ENCODE results near the gene NKD2. TPM values are rescaled to one million over a fixed set of nuclear protein-coding genes. Genes with fewer than 3 reads are reported as not detected.

The NKD2 gene
- total and polyA plus RNA-seq, 9 of the 15 experiments (the other 6 are each of a cell fraction or from before 2014, with no cell fraction given), result 0.09 to 0.64 (median 0.27) TPM; not detected in 5

DNA sequence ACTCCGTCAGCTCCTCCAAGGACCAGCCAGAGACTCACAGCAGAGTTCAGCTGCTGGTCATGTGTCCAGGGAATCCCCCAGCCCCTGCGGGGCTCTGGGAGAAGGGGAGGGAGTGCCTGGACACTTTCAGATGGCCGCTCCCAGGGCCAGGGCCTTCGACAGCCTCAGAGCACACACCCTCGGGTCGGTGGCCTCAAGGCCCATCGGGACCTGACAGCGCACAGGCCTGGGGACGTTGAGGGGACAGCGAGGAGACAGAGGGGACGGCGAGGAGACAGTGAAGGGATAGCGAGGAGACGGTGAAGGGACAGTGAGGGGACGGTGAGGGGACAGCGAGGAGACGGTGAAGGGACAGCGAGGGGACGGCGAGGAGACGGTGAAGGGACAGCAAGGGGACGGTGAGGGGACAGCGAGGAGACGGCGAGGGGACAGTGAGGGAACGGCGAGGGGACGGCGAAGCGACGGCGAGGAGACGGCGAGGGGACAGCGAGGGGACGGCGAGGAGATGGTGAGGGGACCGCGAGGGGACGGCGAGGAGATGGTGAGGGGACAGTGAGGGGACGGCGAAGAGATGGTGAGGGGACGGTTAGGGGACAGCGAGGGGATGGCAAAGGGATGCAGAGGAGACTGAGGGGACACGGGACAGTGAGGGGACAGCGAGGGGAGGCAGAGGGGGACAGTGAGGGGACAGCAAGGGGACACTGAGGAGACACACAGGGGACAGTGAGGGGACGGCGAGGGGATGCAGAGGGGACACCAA lies 56.0 kb downstream of the NKD2 start:
- Histone ChIP-seq H3K4me1 (replicated peaks in 1 of 2; ENCODE audit: control insufficient read depth in 2 of 2, insufficient read depth in 2 of 2, low read length in 2 of 2) (peaks cover 14 to 65% of the 10 kb centered on the region in 2 experiments; a peak in 4 of 5 replicates), H3K27me3 (ENCODE audit: control insufficient read depth in 2 of 2, insufficient read depth in 2 of 2, low read length in 2 of 2) (peaks cover 0 to 50% of the 10 kb centered on the region in 2 experiments; a peak in 4 of 5 replicates), H3K9me3 (replicated peaks; ENCODE audit: control insufficient read depth, insufficient read depth, low read depth, low read length) (no peaks in the 10 kb centered on the region), H3K36me3 (ENCODE audit: control insufficient read depth, insufficient read depth, low read length) (no peaks in the 10 kb centered on the region), H3K9ac (ENCODE audit: insufficient read depth in 1 of 2, low read depth in 2 of 2, low read length in 2 of 2) (no peak overlapping the region), H3K9me1 (ENCODE audit: control insufficient read depth, insufficient read depth, low read length) (no peaks in the 10 kb centered on the region), H3K4me2 (ENCODE audit: insufficient read depth, low read length) (no peak overlapping the region), H4K20me1 (replicated peaks; ENCODE audit: control insufficient read depth, insufficient read depth, low read length) (peaks cover 32% of the 10 kb centered on the region), H3K27ac (ENCODE audit: extremely low read depth, low read depth, low read length) (no peak overlapping the region), H3K79me2 (ENCODE audit: control insufficient read depth, insufficient read depth, low read length) (no peaks in the 10 kb centered on the region), H2AFZ (ENCODE audit: low read depth, low read length) (no peak overlapping the region), H3K4me3 (no peak overlapping the region)
- POLR2A ChIA-PET, result interaction anchor here (1.1 kb wide), 1 partner anchor 36 kb away, joined by 3 read pairs; no protein-coding TSS in a partner anchor
- BruUV-seq (replicated peaks), result no TSS peak
- CTCF ChIA-PET (ENCODE audit: low intra/inter-chr PET ratio), result no interaction called here
- TF ChIP-seq XRCC5 (IDR thresholded peaks at IDR 0.05; ENCODE audit: low read depth, low read length), result no peak
- no peak for TF ChIP-seq SIN3A (IDR thresholded peaks at IDR 0.05; ENCODE audit: borderline replicate concordance in 2 of 2, control insufficient read depth in 1 of 2, low read depth in 2 of 2, low read length in 2 of 2)
- TF ChIP-seq SRSF1 (IDR thresholded peaks at IDR 0.05; ENCODE audit: low read depth, low read length), result no peak
- TF ChIP-seq ZNF644 (tag; IDR thresholded peaks at IDR 0.05; ENCODE audit: low read depth), result no peak
- TF ChIP-seq POLR3G (IDR thresholded peaks at IDR 0.05; ENCODE audit: extremely low read depth, insufficient read length, insufficient replicate concordance), result no peak
- no peak for TF ChIP-seq ZNF695 (CRISPR knock-in tag; IDR thresholded peaks at IDR 0.05)
- TF ChIP-seq HMGN3 (IDR thresholded peaks at IDR 0.05; ENCODE audit: borderline replicate concordance, extremely low read depth, insufficient read length, low read depth, low read length), result no peak
- TF ChIP-seq STAT5A (IDR thresholded peaks at IDR 0.05; ENCODE audit: borderline replicate concordance, low read length), result no peak
- TF ChIP-seq SUPT5H (IDR thresholded peaks at IDR 0.05), result no peak
- TF ChIP-seq FIP1L1 (IDR thresholded peaks at IDR 0.05; ENCODE audit: low read depth, low read length, poor library complexity, severe bottlenecking), result no peak
- TF ChIP-seq ZNF280A (IDR thresholded peaks at IDR 0.05; ENCODE audit: low read depth, partially characterized antibody), result no peak
- TF ChIP-seq RBM14 (IDR thresholded peaks at IDR 0.05; ENCODE audit: borderline replicate concordance, insufficient read depth, low read depth, low read length), result no peak
- TF ChIP-seq NFIC (IDR thresholded peaks at IDR 0.05), result no peak
- FAIRE-seq (no peak), DNase-seq (ENCODE audit: extremely low read depth in 1 of 4, low spot score in 3 of 4) (no peak), ATAC-seq (no peak)
- intact Hi-C loops (cut with micrococcal nuclease), result loop anchor here (5.0 kb wide), 1 partner anchor 53 kb away; no protein-coding TSS in a partner anchor
- 44% methylated on average over 19 of the region's 49 CpGs for whole genome bisulfite sequencing (ENCODE audit: insufficient coverage, low coverage, missing lambda C conversion rate)
- in situ Hi-C loops (cut with MboI), result no loop called here

Data from K562 (cell line).